Caco-2 (cell line): ENCODE data around the gene TXNDC15. TPM values are rescaled to one million over a fixed set of nuclear protein-coding genes. Genes with fewer than 3 reads are reported as not detected.
A peak's percentile ranks its signal among the peaks of the same experiment; 100 is the strongest.

ENCODE experiments used
- BruUV-seq: library from RNA; stranded (reverse); fragments of 400-500 nt; replicated peaks from 2 replicates; lab custom pipeline; 2021; lab: Mats Ljungman, UMichigan
- CTCF ChIA-PET: fragments of 300-600 bp; sonication (Branson Sonifier 250); formaldehyde crosslinking; loops from one replicate; lab custom pipeline; 2022; ENCODE audit warnings: antibody characterized with exemption; lab: Charles Lee
- POLR2A ChIA-PET: fragments of 300-600 bp; sonication (Branson Sonifier 250); formaldehyde crosslinking; loops from one replicate; lab custom pipeline; 2022; ENCODE audit warnings: antibody characterized with exemption; lab: Charles Lee
- DNase-seq, 2 experiments: peaks; one replicate each; pipeline versions ENCODE4 v3.0.0 to v3.0.0-alpha.2; 2020 to 2022
- H3K27me3 ChIP-seq: replicated peaks from 2 replicates; pipeline ENCODE4 v1.6.0; 2011; ENCODE audit warnings: low read length; ENCODE audit not compliant: control insufficient read depth, insufficient read depth
- H3K36me3 ChIP-seq: 2 replicates; pipeline ENCODE4 v1.5.1; 2011; ENCODE audit warnings: low read length; ENCODE audit not compliant: control insufficient read depth, insufficient read depth
- H3K4me1 ChIP-seq: fragments of 250-450 bp; sonication (Bioruptor Pico); 2 replicates; pipeline ENCODE4 v1.5.1; 2020; ENCODE audit warnings: mild to moderate bottlenecking
- H3K4me3 ChIP-seq: 2 replicates; pipeline ENCODE4 v1.5.1; 2011; ENCODE audit warnings: low read depth, mild to moderate bottlenecking, control low read depth, low read length
- H3K9me3 ChIP-seq: fragments of 250-450 bp; sonication (Bioruptor Pico); 2 replicates; pipeline ENCODE4 v1.5.1; 2020; ENCODE audit warnings: mild to moderate bottlenecking, moderate library complexity
- H3K27ac Mint-ChIP-seq: one replicate; pipeline ENCODE4 v1.8.0; 2022; ENCODE audit warnings: mixed read lengths; ENCODE audit not compliant: unreplicated experiment
- H3K27me3 Mint-ChIP-seq: one replicate; pipeline ENCODE4 v1.8.0; 2022; ENCODE audit warnings: mixed read lengths; ENCODE audit not compliant: insufficient read depth, unreplicated experiment
- H3K36me3 Mint-ChIP-seq: one replicate; pipeline ENCODE4 v1.8.0; 2022; ENCODE audit warnings: mild to moderate bottlenecking, mixed read lengths; ENCODE audit not compliant: insufficient read depth, unreplicated experiment
- H3K4me1 Mint-ChIP-seq: one replicate; pipeline ENCODE4 v1.8.0; 2022; ENCODE audit warnings: low read depth, mixed read lengths; ENCODE audit not compliant: unreplicated experiment
- H3K4me3 Mint-ChIP-seq: one replicate; pipeline ENCODE4 v1.8.0; 2022; ENCODE audit warnings: mild to moderate bottlenecking, moderate library complexity, mixed read lengths; ENCODE audit not compliant: unreplicated experiment
- H3K9me3 Mint-ChIP-seq: one replicate; pipeline ENCODE4 v1.8.0; 2022; ENCODE audit warnings: mixed read lengths; ENCODE audit not compliant: unreplicated experiment
- CTCF ChIP-seq, 2 experiments: fragments of 200-600 bp in 1 of 2; IDR thresholded peaks; 1 replicate in 1 of 2; 2 replicates in 1 of 2; pipeline versions ENCODE4 v1.5.1 to v1.8.0; 2011 to 2022; ENCODE audit warnings: antibody characterized with exemption in 1 of 2, control low read depth in 1 of 2, inconsistent platforms in 1 of 2, low read depth in 1 of 2, low read length in 1 of 2, mild to moderate bottlenecking in 1 of 2, moderate library complexity in 1 of 2; ENCODE audit not compliant: insufficient read depth in 1 of 2, severe bottlenecking in 1 of 2, unreplicated experiment in 1 of 2
- intact Hi-C: fragments of 100-400 bp; cut with micrococcal nuclease; formaldehyde crosslinking; loops from one replicate; pipeline ENCODE4 v1.10.0; 2022; ENCODE audit not compliant: unreplicated experiment
- total RNA-seq: library from RNA; stranded (reverse); gene quantifications from 2 replicates; pipeline ENCODE4 v1.2.3, GENCODE V29; 2022

The TXNDC15 gene
- total RNA-seq, 1 experiment from 2014 or later = 39.6 TPM

GRCh38 chr5:134840811-134841210, 33.4 kb upstream of the TXNDC15 start:
- peaks cover 17% of the 10 kb centered on the region for H3K4me1 Mint-ChIP-seq
- H3K27me3 ChIP-seq = no peaks in the 10 kb centered on the region
- CTCF ChIA-PET = interaction anchor here (0.6 kb wide), 1 partner anchor 27 kb away, joined by 5 read pairs; no protein-coding TSS in a partner anchor
- H3K36me3 ChIP-seq = no peaks in the 10 kb centered on the region; the same call in 1 of the 2 replicates
- intact Hi-C loops = no loop called here
- peak overlapping the region; percentile 70 for H3K27ac Mint-ChIP-seq
- H3K4me1 ChIP-seq = peaks cover 29% of the 10 kb centered on the region
- POLR2A ChIA-PET = interaction anchor here (0.6 to 0.9 kb wide), 2 partner anchors 26 to 615 kb away, joined by 4 to 7 read pairs; partner anchors contain the start of gene PPP2CA
- no peak for TF ChIP-seq CTCF (IDR thresholded peaks at IDR 0.05; ENCODE audit: insufficient read depth in 1 of 2, low read depth in 1 of 2, low read length in 1 of 2, severe bottlenecking in 1 of 2, unreplicated experiment in 1 of 2)
- no peak overlapping the region for H3K4me3 ChIP-seq
- H3K9me3 ChIP-seq = no peaks in the 10 kb centered on the region
- no peaks in the 10 kb centered on the region for H3K9me3 Mint-ChIP-seq
- peaks cover 86% of the 10 kb centered on the region for H3K36me3 Mint-ChIP-seq
- H3K4me3 Mint-ChIP-seq = peak overlapping the region; percentile 11
- no peaks in the 10 kb centered on the region for H3K27me3 Mint-ChIP-seq
- DNase-seq = peak; percentile 69
- BruUV-seq = no TSS peak

- H3K36me3 ChIP-seq = no peaks in the 10 kb centered on the region; the same call in 1 of the 2 replicates
- ChIA-PET POLR2A (no interaction called here), CTCF (no interaction called here)
- BruUV-seq = no TSS peak
- H3K27me3 ChIP-seq = no peaks in the 10 kb centered on the region
- TF ChIP-seq CTCF (IDR thresholded peaks at IDR 0.05; ENCODE audit: insufficient read depth in 1 of 2, low read depth in 1 of 2, low read length in 1 of 2, severe bottlenecking in 1 of 2, unreplicated experiment in 1 of 2) = no peak
- DNase-seq = no peak
- no peaks in the 10 kb centered on the region for H3K27me3 Mint-ChIP-seq
- peaks cover 22% of the 10 kb centered on the region for H3K4me1 ChIP-seq
- intact Hi-C loops = loop anchor here (2.0 kb wide), 1 partner anchor 105 kb away; the partner anchor contains the start of gene CAMLG
- H3K36me3 Mint-ChIP-seq = peaks cover 64% of the 10 kb centered on the region
- H3K9me3 Mint-ChIP-seq = no peaks in the 10 kb centered on the region
- no peaks in the 10 kb centered on the region for H3K9me3 ChIP-seq
- H3K4me3 ChIP-seq = no peak overlapping the region
- H3K4me1 Mint-ChIP-seq = peaks cover 14% of the 10 kb centered on the region
- no peak overlapping the region for H3K4me3 Mint-ChIP-seq
- peak overlapping the region; percentile 97 for H3K27ac Mint-ChIP-seq
Measured at GRCh38 chr5:134844252-134844651, 29.9 kb upstream of the TXNDC15 start.

GRCh38 chr5:134845335-134845851, 28.8 kb upstream of the TXNDC15 start:
- no peaks in the 10 kb centered on the region for H3K27me3 Mint-ChIP-seq
- CTCF ChIA-PET = interaction anchor here (0.9 to 1.0 kb wide), 2 partner anchors 9 to 107 kb away, joined by 3 to 4 read pairs; partner anchors contain the start of gene CAMLG
- Histone ChIP-seq H3K9me3 (no peaks in the 10 kb centered on the region), H3K4me1 (peaks cover 20% of the 10 kb centered on the region), H3K27me3 (no peaks in the 10 kb centered on the region), H3K4me3 (peak overlapping the region; percentile 96), H3K36me3 (no peaks in the 10 kb centered on the region; the same call in 1 of the 2 replicates)
- H3K4me3 Mint-ChIP-seq = peak overlapping the region; percentile 97
- no peak for DNase-seq
- H3K36me3 Mint-ChIP-seq = peaks cover 61% of the 10 kb centered on the region
- H3K4me1 Mint-ChIP-seq = peaks cover 12% of the 10 kb centered on the region
- BruUV-seq = TSS peak; percentile 98
- H3K27ac Mint-ChIP-seq = peak overlapping the region; percentile 97
- POLR2A ChIA-PET = interaction anchor here (0.5 to 1.1 kb wide), 8 partner anchors 8 to 428 kb away, joined by 3 to 12 read pairs (median 4); partner anchors contain the start of genes CAMLG, PCBD2 and TXNDC15
- intact Hi-C loops = loop anchor here (2.0 kb wide), 1 partner anchor 107 kb away; the partner anchor contains the start of gene CAMLG
- no peaks in the 10 kb centered on the region for H3K9me3 Mint-ChIP-seq
- TF ChIP-seq CTCF (IDR thresholded peaks at IDR 0.05; ENCODE audit: insufficient read depth in 1 of 2, low read depth in 1 of 2, low read length in 1 of 2, severe bottlenecking in 1 of 2, unreplicated experiment in 1 of 2) = no peak
